B cell (primary cell): ENCODE measurements around the gene PRR35.

ENCODE experiments used
- EZH2 ChIP-seq: IDR thresholded peaks from 2 replicates; pipeline ENCODE4 v1.6.1; 2012; ENCODE audit warnings: borderline replicate concordance, low read depth, mild to moderate bottlenecking, moderate library complexity, low read length; ENCODE audit not compliant: insufficient read depth, poor library complexity, severe bottlenecking
- TF ChIP-seq, protein P1 (sequence below): fragments of 200-600 bp; IDR thresholded peaks from one replicate; pipeline ENCODE4 v1.8.0; 2022; ENCODE audit warnings: antibody characterized with exemption, mild to moderate bottlenecking

DNA sequence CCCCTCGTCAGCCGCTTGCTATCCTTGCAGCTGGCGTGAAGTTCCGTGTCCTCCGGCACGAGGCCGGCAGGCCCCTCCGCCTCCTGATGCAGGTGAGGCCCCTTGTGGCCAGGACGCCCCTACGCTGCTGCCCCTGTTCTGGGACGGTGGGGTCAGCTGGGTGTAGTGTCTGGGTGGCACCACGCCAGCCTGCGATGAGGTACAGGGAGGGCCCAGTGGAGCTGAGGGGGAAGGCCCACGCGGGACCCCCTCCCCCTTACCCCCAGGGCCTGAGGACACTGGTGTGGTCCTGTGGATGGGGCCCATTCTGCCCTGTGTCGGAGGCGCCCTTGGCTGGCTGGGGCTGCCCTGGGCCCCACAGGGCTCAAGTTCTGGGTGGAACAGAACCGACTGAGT lies 22.0 kb downstream of the PRR35 start:
- no peak for TF ChIP-seq EZH2
- TF ChIP-seq, protein P1, sequence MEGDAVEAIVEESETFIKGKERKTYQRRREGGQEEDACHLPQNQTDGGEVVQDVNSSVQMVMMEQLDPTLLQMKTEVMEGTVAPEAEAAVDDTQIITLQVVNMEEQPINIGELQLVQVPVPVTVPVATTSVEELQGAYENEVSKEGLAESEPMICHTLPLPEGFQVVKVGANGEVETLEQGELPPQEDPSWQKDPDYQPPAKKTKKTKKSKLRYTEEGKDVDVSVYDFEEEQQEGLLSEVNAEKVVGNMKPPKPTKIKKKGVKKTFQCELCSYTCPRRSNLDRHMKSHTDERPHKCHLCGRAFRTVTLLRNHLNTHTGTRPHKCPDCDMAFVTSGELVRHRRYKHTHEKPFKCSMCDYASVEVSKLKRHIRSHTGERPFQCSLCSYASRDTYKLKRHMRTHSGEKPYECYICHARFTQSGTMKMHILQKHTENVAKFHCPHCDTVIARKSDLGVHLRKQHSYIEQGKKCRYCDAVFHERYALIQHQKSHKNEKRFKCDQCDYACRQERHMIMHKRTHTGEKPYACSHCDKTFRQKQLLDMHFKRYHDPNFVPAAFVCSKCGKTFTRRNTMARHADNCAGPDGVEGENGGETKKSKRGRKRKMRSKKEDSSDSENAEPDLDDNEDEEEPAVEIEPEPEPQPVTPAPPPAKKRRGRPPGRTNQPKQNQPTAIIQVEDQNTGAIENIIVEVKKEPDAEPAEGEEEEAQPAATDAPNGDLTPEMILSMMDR, result no peak
